ENCODE data around the gene QRFP.

GRCh38 chr9:130908146-130908877 is 11.7 kb upstream of the QRFP start:
- TF ChIP-seq EZH2 (optimal IDR thresholded peaks at IDR 0.05; ENCODE audit: low read depth, low read length) (no peak), CTCF (IDR thresholded peaks at IDR 0.05; ENCODE audit: low read length) (no peak), EZH2phosphoT487 (IDR thresholded peaks at IDR 0.05; ENCODE audit: low read length) (no peak)
